Panc1 (cell line): ENCODE data around the gene PATJ. TPM values are rescaled to one million over a fixed set of nuclear protein-coding genes. Genes with fewer than 3 reads are reported as not detected.

Experiments
- ATAC-seq: fragments of 200-7000 bp; cut with Tn5 transposase; 2 replicates; pipeline ENCODE4 v1.9.1; 2020; ENCODE audit warnings: mild to moderate bottlenecking, moderate library complexity
- BruUV-seq: library from RNA; stranded (reverse); fragments of 400-500 nt; replicated peaks from 2 replicates; lab custom pipeline; 2021; lab: Mats Ljungman, UMichigan
- CTCF ChIA-PET: fragments of 300-600 bp; sonication (Branson Sonifier 250); formaldehyde crosslinking; loops from one replicate; lab custom pipeline; 2022; ENCODE audit warnings: antibody characterized with exemption; lab: Charles Lee
- POLR2A ChIA-PET: fragments of 300-600 bp; sonication (Branson Sonifier 250); formaldehyde crosslinking; loops from one replicate; lab custom pipeline; 2022; ENCODE audit warnings: antibody characterized with exemption; lab: Charles Lee
- DNase-seq: peaks from one replicate; pipeline ENCODE4 v3.0.0-alpha.2; 2010; ENCODE audit warnings: low read depth, low spot score
- H3K27ac ChIP-seq: 2 replicates; pipeline ENCODE4 v1.5.1; 2011; ENCODE audit warnings: mild to moderate bottlenecking, low read length, inconsistent platforms
- H3K27me3 ChIP-seq: fragments of 200-500 bp; sonication (Bioruptor generic); 2 replicates; pipeline ENCODE4 v1.6.0; 2014; ENCODE audit warnings: low read length, inconsistent platforms; ENCODE audit not compliant: control insufficient read depth, insufficient read depth
- H3K36me3 ChIP-seq: fragments of 200-500 bp; sonication (Bioruptor generic); 2 replicates; pipeline ENCODE4 v1.5.1; 2014; ENCODE audit warnings: inconsistent platforms, mild to moderate bottlenecking, low read length, moderate library complexity; ENCODE audit not compliant: control insufficient read depth, insufficient read depth
- H3K4me1 ChIP-seq: 2 replicates; pipeline ENCODE4 v1.5.1; 2011; ENCODE audit warnings: inconsistent platforms, mild to moderate bottlenecking, low read length, moderate library complexity; ENCODE audit not compliant: control insufficient read depth, insufficient read depth
- H3K4me3 ChIP-seq, 2 experiments: 2 replicates each; pipeline ENCODE4 v1.5.1; 2011 to 2012; ENCODE audit warnings: low read depth in 2 of 2, low read length in 2 of 2, mild to moderate bottlenecking in 2 of 2, inconsistent platforms in 1 of 2, moderate library complexity in 1 of 2
- H3K9me3 ChIP-seq: fragments of 200-500 bp; sonication (Bioruptor generic); 2 replicates; pipeline ENCODE4 v1.5.1; 2014; ENCODE audit warnings: low read depth, mild to moderate bottlenecking, inconsistent platforms, low read length, moderate library complexity; ENCODE audit not compliant: control insufficient read depth, insufficient read depth
- POLR2AphosphoS5 ChIP-seq: IDR thresholded peaks from 2 replicates; pipeline ENCODE4 v1.6.1; 2012; ENCODE audit warnings: mild to moderate bottlenecking, low read depth, low read length, moderate library complexity
- SIN3A ChIP-seq: IDR thresholded peaks from 2 replicates; pipeline ENCODE4 v1.6.1; 2012; ENCODE audit warnings: low read depth, mild to moderate bottlenecking, low read length, moderate library complexity, borderline replicate concordance; ENCODE audit not compliant: insufficient read depth
- TCF7L2 ChIP-seq: IDR thresholded peaks from 2 replicates; pipeline ENCODE4 v1.6.1; 2011; ENCODE audit warnings: mild to moderate bottlenecking, low read depth, low read length, inconsistent platforms
- in situ Hi-C: cut with HindIII; loops from 2 replicates; pipeline ENCODE4 v1.10.0; 2016; ENCODE audit warnings: low sequenced_read_pairs, low pct_unique_long_range_greater_than_20kb
- intact Hi-C: fragments of 100-400 bp; cut with micrococcal nuclease; formaldehyde crosslinking; loops from one replicate; pipeline ENCODE4 v1.10.0; 2022; ENCODE audit not compliant: unreplicated experiment
- total RNA-seq: library from RNA; stranded (reverse); gene quantifications from one replicate; pipeline ENCODE4 v1.2.1, GENCODE V29; 2021; ENCODE audit not compliant: unreplicated experiment
- TF ChIP-seq, protein P1 (sequence below): fragments of 450-650 bp; IDR thresholded peaks from 2 replicates; pipeline ENCODE4 v1.5.1; 2017; ENCODE audit warnings: mild to moderate bottlenecking
- TF ChIP-seq, protein P2 (sequence below), 2 experiments: IDR thresholded peaks; 2 replicates each; pipeline ENCODE4 v1.6.1; 2011 to 2012; ENCODE audit warnings: low read depth in 2 of 2, control low read depth in 1 of 2, low read length in 1 of 2, mild to moderate bottlenecking in 1 of 2, moderate library complexity in 1 of 2; ENCODE audit not compliant: insufficient read depth in 1 of 2

PATJ gene
- total RNA-seq, 1 experiment from 2014 or later, result 36.2 TPM

DNA sequence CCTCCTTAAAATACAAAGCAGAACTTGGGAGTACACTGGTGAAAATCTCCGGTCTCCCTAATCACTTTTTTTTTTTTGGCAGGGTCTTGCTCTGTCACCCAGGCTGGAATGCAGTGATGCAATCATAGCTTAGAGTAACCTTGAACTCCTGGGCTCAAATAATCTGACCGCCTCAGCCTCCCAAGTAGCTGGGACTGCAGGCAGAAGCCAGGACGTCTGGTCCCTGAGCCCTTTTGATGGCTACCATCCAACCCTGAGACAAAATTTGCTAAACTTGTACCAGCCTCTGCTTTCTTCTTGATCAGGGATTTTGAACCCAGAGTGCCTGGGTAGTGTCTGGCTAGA lies 456.5 kb downstream of the PATJ start:
- TF ChIP-seq, protein P1, sequence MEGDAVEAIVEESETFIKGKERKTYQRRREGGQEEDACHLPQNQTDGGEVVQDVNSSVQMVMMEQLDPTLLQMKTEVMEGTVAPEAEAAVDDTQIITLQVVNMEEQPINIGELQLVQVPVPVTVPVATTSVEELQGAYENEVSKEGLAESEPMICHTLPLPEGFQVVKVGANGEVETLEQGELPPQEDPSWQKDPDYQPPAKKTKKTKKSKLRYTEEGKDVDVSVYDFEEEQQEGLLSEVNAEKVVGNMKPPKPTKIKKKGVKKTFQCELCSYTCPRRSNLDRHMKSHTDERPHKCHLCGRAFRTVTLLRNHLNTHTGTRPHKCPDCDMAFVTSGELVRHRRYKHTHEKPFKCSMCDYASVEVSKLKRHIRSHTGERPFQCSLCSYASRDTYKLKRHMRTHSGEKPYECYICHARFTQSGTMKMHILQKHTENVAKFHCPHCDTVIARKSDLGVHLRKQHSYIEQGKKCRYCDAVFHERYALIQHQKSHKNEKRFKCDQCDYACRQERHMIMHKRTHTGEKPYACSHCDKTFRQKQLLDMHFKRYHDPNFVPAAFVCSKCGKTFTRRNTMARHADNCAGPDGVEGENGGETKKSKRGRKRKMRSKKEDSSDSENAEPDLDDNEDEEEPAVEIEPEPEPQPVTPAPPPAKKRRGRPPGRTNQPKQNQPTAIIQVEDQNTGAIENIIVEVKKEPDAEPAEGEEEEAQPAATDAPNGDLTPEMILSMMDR, result no peak
- TF ChIP-seq SIN3A (no peak), POLR2AphosphoS5 (no peak), TCF7L2 (no peak)
- TF ChIP-seq, protein P2, sequence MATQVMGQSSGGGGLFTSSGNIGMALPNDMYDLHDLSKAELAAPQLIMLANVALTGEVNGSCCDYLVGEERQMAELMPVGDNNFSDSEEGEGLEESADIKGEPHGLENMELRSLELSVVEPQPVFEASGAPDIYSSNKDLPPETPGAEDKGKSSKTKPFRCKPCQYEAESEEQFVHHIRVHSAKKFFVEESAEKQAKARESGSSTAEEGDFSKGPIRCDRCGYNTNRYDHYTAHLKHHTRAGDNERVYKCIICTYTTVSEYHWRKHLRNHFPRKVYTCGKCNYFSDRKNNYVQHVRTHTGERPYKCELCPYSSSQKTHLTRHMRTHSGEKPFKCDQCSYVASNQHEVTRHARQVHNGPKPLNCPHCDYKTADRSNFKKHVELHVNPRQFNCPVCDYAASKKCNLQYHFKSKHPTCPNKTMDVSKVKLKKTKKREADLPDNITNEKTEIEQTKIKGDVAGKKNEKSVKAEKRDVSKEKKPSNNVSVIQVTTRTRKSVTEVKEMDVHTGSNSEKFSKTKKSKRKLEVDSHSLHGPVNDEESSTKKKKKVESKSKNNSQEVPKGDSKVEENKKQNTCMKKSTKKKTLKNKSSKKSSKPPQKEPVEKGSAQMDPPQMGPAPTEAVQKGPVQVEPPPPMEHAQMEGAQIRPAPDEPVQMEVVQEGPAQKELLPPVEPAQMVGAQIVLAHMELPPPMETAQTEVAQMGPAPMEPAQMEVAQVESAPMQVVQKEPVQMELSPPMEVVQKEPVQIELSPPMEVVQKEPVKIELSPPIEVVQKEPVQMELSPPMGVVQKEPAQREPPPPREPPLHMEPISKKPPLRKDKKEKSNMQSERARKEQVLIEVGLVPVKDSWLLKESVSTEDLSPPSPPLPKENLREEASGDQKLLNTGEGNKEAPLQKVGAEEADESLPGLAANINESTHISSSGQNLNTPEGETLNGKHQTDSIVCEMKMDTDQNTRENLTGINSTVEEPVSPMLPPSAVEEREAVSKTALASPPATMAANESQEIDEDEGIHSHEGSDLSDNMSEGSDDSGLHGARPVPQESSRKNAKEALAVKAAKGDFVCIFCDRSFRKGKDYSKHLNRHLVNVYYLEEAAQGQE (IDR thresholded peaks at IDR 0.05; ENCODE audit: insufficient read depth in 1 of 2, low read depth in 2 of 2, low read length in 1 of 2), result no peak
- BruUV-seq, result no TSS peak
- no peak overlapping the region for H3K4me3 ChIP-seq
- no peak overlapping the region for H3K27ac ChIP-seq
- intact Hi-C loops, result no loop called here
- in situ Hi-C loops, result no loop called here
- no peak for ATAC-seq
- CTCF ChIA-PET, result interaction anchor here (0.7 kb wide), 1 partner anchor 204 kb away, joined by 5 read pairs; no protein-coding TSS in a partner anchor
- H3K4me1 ChIP-seq, result no peaks in the 10 kb centered on the region
- no peak for DNase-seq
- POLR2A ChIA-PET, result no interaction called here
- H3K9me3 ChIP-seq, result no peaks in the 10 kb centered on the region
- H3K27me3 ChIP-seq, result no peaks in the 10 kb centered on the region; the same call in 1 of the 2 replicates
- H3K36me3 ChIP-seq, result no peaks in the 10 kb centered on the region

DNA sequence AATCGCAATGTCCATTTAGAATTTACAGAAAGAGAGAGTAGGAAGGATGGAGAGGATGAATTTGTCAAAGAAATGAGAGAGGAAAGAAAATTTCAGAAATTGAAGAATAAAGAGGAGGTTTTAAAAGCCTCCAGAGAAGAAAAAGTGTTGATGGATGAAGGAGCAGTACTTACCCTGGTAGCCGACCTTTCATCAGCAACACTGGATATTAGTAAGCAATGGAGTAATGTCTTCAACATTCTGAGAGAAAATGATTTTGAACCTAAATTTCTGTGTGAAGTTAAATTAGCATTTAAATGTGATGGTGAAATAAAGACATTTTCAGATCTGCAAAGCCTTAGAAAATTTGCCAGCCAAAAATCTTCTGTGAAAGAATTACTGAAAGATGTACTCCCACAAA lies 464.9 kb downstream of the PATJ start:
- CTCF ChIA-PET, result no interaction called here
- Histone ChIP-seq H3K36me3 (no peaks in the 10 kb centered on the region), H3K4me1 (no peaks in the 10 kb centered on the region), H3K27me3 (no peaks in the 10 kb centered on the region), H3K4me3 (no peak overlapping the region), H3K27ac (no peak overlapping the region), H3K9me3 (peaks cover 12% of the 10 kb centered on the region)
- ATAC-seq (no peak), DNase-seq (no peak)
- in situ Hi-C loops, result no loop called here
- TF ChIP-seq POLR2AphosphoS5 (no peak), SIN3A (no peak)
- TF ChIP-seq, protein P2 (IDR thresholded peaks at IDR 0.05; ENCODE audit: insufficient read depth in 1 of 2, low read depth in 2 of 2, low read length in 1 of 2), result no peak
- TF ChIP-seq, protein P1, result no peak
- intact Hi-C loops, result no loop called here
- POLR2A ChIA-PET, result no interaction called here
- BruUV-seq, result no TSS peak
